Fibroblast of peridontal ligament (primary cell): ENCODE results near the gene IL3.

Source experiments
- DNase-seq: peaks from one replicate; pipeline ENCODE4 v3.0.0-alpha.2; 2010; ENCODE audit errors: extremely low read depth

IL3 gene, protein sequence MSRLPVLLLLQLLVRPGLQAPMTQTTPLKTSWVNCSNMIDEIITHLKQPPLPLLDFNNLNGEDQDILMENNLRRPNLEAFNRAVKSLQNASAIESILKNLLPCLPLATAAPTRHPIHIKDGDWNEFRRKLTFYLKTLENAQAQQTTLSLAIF

DNA sequence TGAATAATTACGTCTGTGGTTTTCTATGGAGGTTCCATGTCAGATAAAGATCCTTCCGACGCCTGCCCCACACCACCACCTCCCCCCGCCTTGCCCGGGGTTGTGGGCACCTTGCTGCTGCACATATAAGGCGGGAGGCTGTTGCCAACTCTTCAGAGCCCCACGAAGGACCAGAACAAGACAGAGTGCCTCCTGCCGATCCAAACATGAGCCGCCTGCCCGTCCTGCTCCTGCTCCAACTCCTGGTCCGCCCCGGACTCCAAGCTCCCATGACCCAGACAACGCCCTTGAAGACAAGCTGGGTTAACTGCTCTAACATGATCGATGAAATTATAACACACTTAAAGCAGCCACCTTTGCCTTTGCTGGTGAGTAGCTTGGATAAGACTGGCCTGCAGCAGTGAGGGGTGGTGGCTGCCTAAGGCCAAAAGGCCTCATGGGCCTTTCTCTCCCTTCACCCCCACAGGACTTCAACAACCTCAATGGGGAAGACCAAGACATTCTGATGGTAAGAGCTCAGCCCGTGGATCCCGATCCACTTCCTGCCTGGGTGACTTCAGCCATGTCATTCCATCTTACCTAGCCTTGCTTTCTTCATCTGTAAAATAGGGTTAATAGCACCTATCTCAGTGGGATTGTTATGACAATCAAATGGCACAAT lies at the start of gene IL3:
IL3 (plus strand) TSS at position 155 of the 661 bp plus-strand sequence; CDS start at position 207, 52 bp downstream.
- no peak for DNase-seq

DNA sequence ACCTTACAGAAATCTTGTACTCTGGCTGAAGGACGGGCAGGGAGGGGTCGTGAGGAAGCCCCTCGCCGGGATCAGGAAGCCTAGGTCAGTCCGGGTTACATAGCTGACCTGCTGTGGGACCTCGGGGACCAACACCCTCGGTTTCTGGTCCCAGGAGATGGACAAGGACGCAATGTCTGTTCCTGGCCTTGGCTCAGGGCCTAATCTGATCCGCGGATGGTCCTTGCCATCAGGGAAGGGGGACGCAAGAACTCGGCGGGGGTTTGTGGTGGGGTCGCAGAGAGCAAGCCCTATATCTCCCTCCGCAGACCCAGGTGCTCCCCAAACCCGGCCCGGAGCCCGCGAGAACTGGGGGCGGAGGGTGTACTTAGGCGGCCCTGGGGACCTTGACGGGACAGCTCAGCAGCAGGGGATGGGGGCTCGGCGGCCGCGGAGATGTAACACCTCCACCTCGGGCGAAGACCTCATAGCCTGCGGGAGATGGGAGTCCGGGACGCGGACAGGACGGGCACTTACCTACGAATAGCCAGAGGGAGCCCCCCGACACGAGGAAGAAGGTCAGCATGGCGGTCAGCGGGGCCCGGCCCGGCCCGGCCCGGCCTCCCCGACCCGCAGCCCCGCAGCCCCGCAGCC lies 49.4 kb upstream of the IL3 start:
- DNase-seq, result no peak

DNA sequence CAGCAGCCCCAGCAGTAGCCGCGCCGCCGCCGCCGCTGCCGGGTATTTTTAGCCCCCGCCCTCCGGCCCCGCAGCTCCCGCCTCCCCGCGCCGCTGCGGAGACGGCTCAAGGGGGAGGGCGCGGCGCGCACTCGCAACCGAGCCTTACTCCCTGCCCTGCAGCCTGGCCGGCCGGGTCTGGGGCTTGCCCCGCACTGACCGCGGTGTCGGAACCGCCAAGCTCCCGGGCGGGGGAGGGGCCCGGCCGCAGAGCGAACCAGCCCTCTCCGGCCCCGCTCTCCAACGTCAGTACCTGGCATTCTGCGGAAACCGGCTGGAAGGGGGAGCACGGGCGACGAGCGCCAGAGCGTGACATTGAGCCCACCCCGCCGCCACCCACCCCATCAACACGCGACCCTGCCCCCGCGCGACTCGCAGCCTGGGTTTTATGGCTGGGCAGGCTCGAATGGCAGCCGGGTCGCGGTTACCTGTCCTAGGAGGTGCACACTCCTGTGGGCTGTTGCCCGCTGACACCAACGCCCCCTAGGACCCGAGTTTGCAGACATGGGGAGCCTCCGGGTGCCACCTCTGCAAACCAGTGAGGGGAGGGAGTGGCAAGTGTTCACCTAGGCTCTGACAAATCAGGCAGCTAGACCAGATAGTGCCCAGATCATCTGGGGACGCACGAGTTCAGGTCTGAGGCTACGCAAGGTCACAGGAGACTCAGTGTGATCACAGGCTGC lies 48.7 kb upstream of the IL3 start, which contains the start of gene ACSL6:
ACSL6 (minus strand) TSS at position 37 of the 722 bp plus-strand sequence. CDS start 105 bp downstream, outside the sequence.
- DNase-seq, result no peak

DNA sequence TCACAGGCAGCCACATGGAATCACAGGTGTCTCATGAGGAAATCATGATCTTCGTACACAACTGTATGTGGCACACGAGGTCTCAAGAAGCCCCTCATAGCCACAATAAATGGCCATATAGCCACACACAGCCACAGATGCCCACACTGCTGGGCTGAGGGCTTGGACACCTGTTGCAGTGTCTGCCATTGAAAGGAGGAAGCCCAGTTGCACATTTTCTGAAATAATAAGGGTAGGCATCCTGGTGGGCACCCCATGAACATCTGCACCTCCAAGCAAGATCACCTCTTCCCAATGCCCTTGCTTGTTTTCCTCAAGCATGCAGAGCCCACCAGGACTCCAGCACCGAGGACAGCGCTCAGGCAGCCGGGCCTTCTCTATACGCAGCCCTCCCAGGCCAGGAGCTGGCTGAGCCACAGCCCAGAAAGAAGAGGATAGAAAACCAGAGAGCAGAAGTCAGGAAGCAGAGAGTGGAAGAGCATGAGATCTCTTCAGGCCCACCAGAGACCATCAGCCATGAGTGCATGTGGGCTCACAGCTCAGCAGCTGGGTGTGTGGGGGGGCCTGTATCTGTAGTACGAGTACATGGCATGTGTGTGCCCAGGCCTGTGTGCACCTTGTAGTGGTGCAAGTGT lies 48.0 kb upstream of the IL3 start:
- peak; percentile 60 for DNase-seq

DNA sequence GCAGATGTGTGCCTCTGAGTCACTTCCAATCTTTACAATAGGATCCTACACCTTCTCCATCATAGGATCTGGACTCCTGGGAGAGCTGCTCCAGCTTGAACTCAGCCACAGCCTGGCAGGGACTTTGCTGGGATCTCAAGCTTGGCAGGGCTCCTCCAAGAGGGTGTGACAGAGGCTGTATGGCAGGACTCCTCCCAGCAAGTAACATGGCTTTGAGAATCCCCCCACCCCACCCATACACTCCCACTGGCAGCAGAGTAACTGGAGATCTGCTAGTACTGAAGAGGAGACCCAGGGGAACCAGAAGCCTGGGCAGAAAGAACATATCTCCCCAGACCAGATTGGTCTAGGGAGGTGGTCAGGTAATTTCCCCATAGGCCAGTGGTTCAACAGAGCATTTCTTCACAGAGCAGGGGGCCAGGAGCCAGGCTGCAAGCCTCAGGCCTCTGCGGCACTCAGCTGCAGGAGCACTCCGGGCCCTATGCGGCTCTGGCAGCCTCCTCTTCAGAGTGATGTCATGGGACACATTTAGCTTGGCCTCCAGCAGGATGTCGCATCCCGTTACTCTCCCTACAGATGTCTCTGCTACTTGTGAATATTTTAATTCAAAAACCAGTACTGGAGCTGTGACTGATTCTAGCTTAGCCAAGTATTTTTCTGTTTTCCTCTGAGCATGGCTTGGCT lies 47.3 kb upstream of the IL3 start:
- no peak for DNase-seq

DNA sequence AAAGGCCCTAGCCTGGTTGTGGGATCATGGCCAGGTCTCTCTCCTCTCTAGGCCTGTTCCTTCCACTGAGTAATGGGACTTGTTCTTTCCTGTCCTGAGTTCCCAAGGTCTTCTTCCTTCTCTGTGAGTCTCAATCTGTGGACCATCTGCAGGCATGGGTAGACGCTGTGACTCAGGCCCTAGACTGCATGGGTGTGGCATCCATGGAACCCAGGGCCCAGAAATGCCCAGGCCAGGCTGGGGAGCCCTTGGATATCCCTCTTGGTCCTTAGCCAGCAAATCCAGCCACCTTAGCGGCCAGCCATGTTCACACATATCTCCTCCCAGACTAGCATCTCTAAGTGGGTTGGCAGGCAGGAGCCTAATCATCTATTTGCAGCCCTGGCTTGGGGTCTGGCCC lies 46.7 kb upstream of the IL3 start:
- DNase-seq, result no peak

DNA sequence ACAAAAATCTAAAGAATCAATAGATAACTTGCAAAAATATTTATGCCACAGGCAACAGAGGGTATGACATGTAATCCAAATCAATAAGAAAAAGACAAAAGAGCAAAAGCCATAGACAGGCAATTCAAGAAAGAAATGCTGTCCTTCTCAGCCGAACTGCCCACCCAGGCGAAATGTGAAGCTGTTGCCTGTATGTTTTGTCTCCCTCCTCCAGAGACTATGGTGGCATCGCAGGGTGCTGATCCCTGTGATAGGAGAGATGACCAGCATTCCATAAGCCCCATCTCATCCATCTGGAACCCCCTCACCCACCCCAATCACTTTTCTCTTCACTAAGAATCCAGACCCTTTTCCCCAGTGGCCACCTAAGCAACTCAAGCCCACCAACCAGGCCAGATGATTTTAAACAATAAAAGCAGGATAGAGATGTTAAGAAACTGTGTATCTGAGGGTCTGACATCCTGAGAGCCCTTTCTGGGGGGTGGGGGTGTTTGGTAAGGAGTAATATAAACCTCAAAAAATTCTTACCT lies 43.7 kb upstream of the IL3 start:
- DNase-seq, result no peak

DNA sequence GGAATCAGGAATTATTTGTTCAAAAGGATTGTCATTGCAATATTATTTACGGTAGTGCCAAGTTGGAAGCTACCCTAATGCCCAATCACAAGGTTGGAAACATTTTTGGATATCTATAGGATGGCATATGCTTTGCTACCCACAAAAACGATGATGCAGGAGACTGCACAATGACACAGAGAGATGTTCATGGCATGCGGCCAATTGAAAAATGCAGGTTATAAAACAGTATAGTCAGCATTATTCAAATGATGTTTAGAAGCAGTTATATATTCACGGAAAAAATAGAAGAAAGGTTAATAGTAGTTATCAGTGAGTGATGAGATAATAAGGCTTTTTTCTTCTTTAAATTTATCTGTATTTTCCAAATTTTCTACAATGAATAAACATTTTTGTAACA lies 43.1 kb upstream of the IL3 start:
- DNase-seq, result no peak

DNA sequence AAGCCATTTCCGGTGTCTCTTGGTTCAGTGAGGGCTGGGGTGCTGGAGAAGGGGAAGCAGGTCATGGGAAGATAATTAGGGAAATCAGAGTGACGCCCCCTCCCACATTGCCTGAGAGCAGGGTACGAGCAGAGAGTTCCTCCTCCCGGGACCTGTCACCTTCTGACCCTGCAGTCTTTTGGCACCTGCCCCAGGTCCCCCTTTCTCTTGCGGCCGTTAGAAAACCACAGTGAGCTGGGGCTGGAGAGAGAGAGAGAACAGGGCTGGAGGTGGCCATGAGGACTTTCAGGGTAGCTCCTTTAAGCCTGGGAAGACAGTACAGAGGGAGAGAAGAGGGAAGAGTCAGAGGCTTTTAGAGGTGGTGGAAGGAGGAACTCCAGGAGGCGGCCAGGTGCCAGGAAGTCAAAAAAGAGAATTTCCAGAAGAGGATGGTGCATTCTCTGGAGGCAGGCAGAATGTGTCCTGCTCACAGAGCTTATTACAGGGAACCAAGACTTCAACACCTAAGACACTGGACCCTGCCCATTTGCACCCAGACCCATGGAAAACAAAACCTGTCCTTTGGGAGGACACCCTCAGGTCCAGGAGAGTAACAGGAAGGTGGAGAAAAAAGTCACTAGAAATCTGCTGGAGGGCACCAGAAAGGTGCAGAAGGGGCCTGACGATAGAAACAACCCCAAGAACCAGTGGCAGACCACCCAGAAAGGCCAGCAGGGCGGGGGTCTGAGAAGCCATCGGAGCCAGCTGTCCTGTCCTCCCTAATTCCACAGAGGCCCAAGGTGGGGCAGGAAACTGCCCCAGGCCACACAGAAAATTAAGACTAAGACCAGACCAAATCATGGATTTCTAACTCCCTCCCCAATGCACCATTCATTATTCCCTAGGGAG lies 42.5 kb upstream of the IL3 start:
- no peak for DNase-seq

DNA sequence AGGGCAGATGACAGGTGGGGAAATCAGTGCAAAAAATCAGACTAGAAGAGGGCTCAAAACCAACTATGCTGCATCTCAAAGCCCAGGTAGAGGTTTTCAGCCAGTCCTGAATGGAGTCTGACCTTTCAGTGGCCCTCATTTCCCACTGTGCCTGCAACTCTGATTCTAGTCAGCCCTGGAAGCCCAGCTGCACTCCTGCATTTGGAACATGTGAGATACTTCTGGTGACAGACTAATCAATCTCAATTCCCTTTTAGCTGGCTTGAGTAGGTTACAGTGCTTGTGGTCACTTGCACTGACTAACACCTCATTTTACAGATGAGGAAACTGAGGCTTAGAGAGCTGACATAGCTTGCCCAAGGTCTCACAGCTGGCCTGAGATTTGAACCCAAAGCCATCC lies 41.1 kb upstream of the IL3 start:
- no peak for DNase-seq

DNA sequence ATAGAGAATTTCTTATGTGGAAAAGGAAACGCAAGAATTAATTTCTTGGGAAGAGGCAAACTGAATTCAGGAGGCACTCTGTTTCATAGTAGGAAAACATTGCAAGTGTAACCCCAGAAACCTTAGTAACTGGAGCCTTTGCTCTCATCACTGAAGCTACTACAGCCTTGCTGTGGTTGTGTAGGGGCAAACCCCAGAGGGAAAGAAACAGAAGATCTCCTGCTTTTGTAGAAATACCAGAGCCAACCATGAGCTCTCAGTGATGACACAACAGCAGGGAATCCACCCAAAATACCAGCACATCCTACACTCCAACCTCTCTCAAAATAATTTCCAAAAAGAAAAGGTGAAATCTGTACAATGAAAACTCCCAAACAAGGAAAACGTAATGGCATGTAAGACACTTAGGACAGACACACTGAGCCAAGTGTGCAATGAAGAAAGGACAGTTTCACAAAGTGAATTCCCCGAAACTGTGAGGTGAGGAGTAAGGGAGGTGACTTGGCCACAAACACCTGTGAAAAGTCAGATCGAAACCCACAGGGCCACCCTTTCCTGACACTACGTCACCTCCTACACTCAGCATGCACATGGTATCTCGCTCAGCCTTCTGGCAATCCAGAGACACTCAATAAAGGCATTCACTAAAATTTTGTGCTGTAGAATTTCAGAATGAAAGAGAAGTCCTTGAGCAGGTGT lies 40.4 kb upstream of the IL3 start:
- peak; percentile 5 for DNase-seq

DNA sequence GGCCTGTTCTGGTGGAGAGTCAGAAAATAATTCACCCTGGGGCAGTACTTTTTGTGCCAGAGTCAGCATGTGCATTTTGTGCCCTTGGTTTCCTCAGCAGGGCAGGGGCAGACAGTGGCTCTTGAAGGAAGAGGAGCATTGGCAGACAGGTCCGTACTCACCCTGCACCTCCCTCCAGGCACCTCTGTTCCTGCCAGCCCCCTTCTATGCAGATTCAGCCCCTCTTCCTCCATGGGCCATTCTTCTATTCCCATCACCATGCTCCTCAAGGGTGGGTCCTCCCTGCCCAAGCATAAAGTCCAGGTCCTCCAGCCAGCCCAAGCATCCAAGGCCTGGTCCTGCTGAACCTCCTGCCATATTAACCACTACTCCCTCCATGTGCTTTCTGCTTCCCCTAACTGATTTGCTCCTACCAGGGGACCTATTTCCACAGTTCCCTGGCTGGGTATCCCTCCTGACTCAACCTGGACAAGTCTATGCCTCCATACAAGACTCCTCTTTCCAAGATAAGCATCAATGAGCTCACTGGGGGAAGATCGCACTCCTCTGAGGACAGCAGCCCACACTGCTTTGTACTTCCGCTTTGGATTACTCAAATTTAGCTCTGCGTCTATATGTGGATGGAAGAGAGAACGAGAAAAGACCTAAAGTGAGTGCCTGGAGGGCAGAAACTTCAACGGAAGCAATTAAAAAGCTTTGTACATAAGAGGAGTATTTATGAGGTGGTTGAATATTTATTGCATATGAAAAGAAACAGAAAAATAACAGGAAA lies 39.7 kb upstream of the IL3 start:
- DNase-seq, result no peak

DNA sequence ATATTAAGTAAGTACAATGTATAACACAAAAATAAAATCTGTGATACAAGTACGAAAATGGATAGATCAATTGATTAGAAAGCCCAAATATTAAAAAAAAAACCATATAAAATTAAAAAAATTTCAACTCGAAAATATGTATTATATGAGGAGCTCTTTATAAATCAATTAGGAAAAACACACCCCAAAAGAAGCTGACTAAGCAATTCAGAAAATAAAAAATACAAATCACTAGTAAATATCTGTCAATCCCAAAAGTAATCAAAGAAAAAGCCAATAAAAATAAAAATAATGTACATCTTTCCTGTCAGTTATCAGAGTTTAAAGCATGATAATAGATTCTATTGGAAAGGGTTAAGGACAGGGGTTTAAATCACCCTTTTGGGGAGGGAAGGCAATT lies 38.8 kb upstream of the IL3 start:
- DNase-seq, result no peak

DNA sequence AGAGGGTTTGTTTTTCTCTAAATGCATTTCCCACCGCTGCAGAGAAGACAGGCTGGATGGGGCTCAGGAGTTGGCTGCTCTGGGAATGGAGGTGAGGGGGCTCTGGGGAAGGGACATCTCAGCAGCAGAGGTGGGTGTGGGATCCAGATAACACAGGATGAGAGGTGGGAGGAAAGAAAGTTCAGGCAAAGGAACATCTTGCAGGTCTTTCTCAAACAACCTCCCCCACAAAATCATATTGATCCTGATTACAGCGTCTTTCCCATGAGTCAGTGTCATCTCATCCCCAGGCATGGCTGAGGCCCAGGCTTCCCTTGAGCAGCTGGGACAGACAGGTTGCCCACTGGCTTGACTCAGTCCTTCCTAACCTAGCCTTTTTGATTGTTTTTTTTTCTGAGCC lies 37.7 kb upstream of the IL3 start:
- no peak for DNase-seq

DNA sequence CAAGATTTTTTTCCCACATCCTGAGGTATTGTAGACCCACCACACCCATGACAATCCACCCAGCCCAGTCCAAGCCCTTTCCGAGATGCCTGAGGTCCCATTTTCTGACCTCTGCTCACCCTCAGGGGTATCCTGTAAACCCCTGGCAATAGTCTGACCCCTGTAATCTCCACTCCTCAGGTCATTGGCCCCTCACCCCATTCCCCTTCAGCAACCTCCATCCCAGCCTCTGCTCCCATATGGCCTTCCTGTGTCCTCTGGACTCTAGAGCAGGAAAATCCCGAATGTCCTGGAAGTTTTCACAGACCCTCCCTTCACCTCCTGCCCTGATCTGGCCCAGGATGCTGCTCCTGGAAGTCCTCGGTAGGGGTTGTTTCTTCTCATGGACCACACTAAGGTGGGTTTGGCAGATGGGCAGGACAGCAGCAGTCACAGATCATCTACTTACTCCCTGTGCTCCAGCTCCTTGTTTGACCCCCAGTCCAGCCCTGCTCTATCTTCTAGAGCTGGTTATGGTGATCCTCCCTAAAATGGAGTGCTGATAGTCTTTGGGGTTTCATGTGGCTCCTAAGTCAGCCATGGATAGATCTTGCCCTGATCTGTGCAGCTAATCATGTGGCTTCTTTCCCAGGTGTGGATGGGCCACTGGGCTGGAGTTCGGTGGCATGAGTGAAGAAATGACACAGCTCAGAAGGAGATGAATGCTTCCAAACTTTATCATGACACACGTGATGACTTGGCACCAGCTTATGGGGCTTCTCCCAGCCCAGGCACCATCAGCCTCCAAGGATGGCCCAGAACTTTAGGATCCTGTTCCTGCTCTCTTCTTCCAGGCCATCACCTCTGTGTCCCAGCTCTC lies 37.0 kb upstream of the IL3 start:
- DNase-seq, result no peak

DNA sequence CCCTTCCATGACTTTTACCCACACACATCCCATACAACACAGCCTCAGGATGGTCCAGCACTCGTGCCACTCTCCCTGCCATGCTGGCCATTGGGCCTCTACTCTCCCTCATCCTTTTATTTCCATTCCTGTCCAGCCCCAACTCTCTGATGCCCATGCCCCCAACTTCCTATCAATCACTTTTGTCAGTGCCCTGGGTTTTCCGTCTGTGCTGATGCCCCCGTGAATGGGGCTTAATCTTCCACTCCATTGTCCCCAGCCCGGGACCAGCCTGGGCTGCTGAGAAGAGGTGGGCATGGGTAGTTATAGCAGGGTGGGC lies 36.4 kb upstream of the IL3 start:
- no peak for DNase-seq

DNA sequence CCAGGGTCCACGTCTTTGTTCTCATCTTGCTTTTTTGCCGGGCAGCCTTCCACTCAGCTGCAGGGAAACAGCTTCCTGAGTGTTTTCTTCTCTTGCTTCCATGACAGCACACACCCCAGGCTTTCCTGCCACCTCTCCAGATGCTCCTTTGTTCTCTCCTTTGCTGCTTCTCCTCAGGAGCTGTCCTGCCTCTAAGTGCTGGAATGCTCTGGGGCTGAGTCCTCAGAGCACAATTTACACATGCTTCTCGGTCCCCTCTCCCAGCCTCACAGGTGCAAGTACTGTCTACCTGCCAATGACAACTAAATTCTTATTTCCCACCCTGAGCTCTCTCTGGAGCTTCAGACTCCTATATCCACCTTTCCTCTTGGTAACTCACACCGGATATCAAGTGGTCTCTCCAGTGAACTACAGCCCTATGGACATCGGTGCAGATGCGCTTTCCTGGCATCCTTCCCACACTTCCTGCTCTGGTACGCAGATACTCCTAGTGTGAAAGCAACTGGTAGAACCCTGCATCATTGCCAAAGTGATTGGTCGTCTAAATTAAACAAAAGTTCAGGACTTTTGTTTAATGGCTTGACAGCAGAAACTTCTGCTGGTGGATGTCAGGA lies 35.6 kb upstream of the IL3 start:
- DNase-seq, result no peak
